Epithelial cell of esophagus (primary cell): ENCODE data around the gene GADD45G.

Source experiments
- DNase-seq: peaks from one replicate; pipeline ENCODE4 v3.0.0; 2010; ENCODE audit warnings: low read depth
- H3K4me3 ChIP-seq: 2 replicates; pipeline ENCODE4 v1.5.1; 2011; ENCODE audit warnings: mild to moderate bottlenecking, low read length, control low read depth
- TF ChIP-seq, protein P1 (sequence below): IDR thresholded peaks from 2 replicates; pipeline ENCODE4 v1.5.1; 2011; ENCODE audit warnings: low read depth, mild to moderate bottlenecking, low read length, control low read depth, inconsistent platforms; ENCODE audit not compliant: insufficient read depth; ENCODE audit errors: missing control alignments

GADD45G gene

DNA sequence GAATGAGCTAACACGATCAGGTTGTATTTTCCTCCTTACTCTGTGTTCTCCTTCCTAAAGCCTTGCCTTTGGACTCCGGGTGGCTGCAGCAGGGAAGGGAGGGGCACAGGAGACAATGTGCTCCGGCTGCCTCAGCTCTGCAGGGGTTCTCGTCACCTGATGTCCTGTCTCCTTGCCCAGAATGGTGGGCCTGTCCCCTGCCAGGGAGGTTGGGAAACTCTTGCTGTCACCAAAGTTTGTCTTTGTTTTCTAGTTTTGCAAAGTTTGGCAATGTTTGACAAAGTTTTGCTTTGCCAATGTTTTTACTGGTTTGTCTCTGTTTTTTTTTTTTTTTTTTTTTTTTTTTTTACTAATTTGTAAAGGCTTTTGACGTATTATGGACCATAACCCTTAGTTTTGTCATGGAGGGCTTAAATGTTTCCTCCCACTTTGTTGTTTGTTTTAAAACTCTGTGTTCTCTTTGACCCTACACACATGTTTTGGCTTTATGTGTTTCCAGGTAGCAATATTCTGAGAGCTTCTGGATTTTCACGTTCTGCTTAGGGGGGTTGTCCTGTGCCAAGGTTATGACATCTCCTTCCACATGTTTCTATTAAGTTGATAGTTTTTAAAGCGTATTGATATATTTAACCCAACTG, 49.3 kb downstream of the GADD45G start:
- no peak overlapping the region for H3K4me3 ChIP-seq
- TF ChIP-seq, protein P1, sequence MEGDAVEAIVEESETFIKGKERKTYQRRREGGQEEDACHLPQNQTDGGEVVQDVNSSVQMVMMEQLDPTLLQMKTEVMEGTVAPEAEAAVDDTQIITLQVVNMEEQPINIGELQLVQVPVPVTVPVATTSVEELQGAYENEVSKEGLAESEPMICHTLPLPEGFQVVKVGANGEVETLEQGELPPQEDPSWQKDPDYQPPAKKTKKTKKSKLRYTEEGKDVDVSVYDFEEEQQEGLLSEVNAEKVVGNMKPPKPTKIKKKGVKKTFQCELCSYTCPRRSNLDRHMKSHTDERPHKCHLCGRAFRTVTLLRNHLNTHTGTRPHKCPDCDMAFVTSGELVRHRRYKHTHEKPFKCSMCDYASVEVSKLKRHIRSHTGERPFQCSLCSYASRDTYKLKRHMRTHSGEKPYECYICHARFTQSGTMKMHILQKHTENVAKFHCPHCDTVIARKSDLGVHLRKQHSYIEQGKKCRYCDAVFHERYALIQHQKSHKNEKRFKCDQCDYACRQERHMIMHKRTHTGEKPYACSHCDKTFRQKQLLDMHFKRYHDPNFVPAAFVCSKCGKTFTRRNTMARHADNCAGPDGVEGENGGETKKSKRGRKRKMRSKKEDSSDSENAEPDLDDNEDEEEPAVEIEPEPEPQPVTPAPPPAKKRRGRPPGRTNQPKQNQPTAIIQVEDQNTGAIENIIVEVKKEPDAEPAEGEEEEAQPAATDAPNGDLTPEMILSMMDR, result no peak
- no peak for DNase-seq

DNA sequence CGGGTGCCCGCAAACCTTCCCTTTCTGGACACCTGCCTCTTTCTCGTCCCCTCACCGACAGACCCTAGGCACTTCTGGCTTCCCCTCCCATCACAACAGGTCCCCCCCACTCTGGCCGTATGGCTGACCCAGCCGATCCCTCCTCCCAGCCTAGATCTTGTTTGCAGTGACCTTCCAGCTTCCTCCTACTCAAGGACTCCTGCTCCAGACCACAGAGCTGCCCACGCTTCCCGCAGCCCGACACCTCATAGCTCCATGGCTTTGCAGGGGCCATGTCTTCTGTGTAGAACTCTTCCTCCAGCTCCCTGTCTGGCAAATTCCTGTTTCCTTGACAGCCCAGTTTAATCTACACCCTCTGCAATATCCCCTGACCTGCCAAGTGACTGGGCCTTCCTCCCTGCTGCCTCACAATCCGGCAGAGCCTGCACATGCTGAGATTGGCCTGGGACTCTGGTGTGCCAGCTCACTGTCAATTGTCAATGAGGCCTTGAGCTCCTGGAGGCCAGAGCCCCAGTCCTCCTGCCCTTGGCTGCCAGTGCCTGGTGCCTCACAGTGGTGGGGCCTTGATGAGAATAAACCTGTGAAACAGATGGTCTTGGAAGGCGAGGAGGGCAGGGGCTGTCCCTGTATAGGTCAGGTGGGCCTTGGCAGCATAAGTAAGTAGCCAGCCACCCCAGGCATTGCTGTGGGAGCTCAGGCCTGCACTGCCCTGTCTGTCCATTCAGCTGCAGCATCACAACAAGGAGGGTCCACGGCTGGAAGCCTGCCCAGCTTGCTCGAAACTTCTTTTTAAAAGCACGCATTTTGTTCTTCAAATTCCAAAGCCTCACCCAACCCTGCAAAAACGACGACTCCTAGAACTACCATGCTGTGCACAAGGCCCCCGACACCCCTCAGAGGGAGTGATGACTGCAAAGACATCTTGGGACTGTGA, 50.5 kb downstream of the GADD45G start:
- TF ChIP-seq, protein P1, result no peak
- no peak overlapping the region for H3K4me3 ChIP-seq
- DNase-seq, result no peak
